ENCODE measurements around the gene CRKL.
"Not testable (repeated sequence)": the region's sequence is repeated elsewhere in the genome, so short reads cannot be mapped to it uniquely, and the experiment has no call there.

CRKL gene

GRCh38 chr22:20940186-20940651 lies 23.0 kb downstream of the CRKL start:
- H3K9me3 ChIP-seq (ENCODE audit: insufficient read depth, low read length, severe bottlenecking): no peaks in the 10 kb centered on the region
- H3K4me3 ChIP-seq (ENCODE audit: low read depth in 1 of 2, low read length in 2 of 2): no peak overlapping the region
- no peak for ATAC-seq (ENCODE audit: insufficient read depth, low read depth)
- H3K9ac ChIP-seq (ENCODE audit: low read depth, low read length): no peak overlapping the region
- H3K27ac ChIP-seq (ENCODE audit: low read length): no peak overlapping the region
- H2AFZ ChIP-seq (ENCODE audit: low read depth, low read length): no peak overlapping the region
- H4K20me1 ChIP-seq (ENCODE audit: insufficient read depth, low read length): peaks cover 90% of the 10 kb centered on the region
- peaks cover 4% of the 10 kb centered on the region for H3K4me1 ChIP-seq (ENCODE audit: insufficient read depth, low read length)
- peaks cover 81% of the 10 kb centered on the region for H3K36me3 ChIP-seq (ENCODE audit: insufficient read depth, low read length)
- TF ChIP-seq EZH2 (IDR thresholded peaks at IDR 0.05; ENCODE audit: borderline replicate concordance, low read depth, low read length, severe bottlenecking): no peak
- TF ChIP-seq CTCF (IDR thresholded peaks at IDR 0.05; ENCODE audit: borderline replicate concordance, extremely low read depth, low read length, poor library complexity, severe bottlenecking): no peak
- DNase-seq: no peak
- no peaks in the 10 kb centered on the region for H3K27me3 ChIP-seq (ENCODE audit: insufficient read depth, low read length, poor library complexity)
- H3K4me2 ChIP-seq (ENCODE audit: insufficient read depth, low read length): no peak overlapping the region
- H3K79me2 ChIP-seq (ENCODE audit: insufficient read depth, low read length): peaks cover 96% of the 10 kb centered on the region

GRCh38 chr22:20940904-20941385 lies 23.7 kb downstream of the CRKL start:
- no peak for ATAC-seq (ENCODE audit: insufficient read depth, low read depth)
- Histone ChIP-seq H3K36me3 (ENCODE audit: insufficient read depth, low read length) (peaks cover 81% of the 10 kb centered on the region), H3K27me3 (ENCODE audit: insufficient read depth, low read length, poor library complexity) (no peaks in the 10 kb centered on the region)

GRCh38 chr22:20942203-20942902 lies 25.1 kb downstream of the CRKL start:
- Histone ChIP-seq H3K79me2 (ENCODE audit: insufficient read depth, low read length) (peaks cover 97% of the 10 kb centered on the region), H4K20me1 (ENCODE audit: insufficient read depth, low read length) (peaks cover 91% of the 10 kb centered on the region), H3K36me3 (ENCODE audit: insufficient read depth, low read length) (peaks cover 82% of the 10 kb centered on the region)
- not testable (repeated sequence) for H3K9ac ChIP-seq (ENCODE audit: low read depth, low read length); H3K4me3 ChIP-seq (ENCODE audit: low read depth in 1 of 2, low read length in 2 of 2); H3K27ac ChIP-seq (ENCODE audit: low read length); H2AFZ ChIP-seq (ENCODE audit: low read depth, low read length); H3K27me3 ChIP-seq (ENCODE audit: insufficient read depth, low read length, poor library complexity); ATAC-seq (ENCODE audit: insufficient read depth, low read depth); H3K9me3 ChIP-seq (ENCODE audit: insufficient read depth, low read length, severe bottlenecking); H3K4me1 ChIP-seq (ENCODE audit: insufficient read depth, low read length); DNase-seq; H3K4me2 ChIP-seq (ENCODE audit: insufficient read depth, low read length)

More at GRCh38 chr22:20940904-20941385, 23.7 kb downstream of the CRKL start:
- TF ChIP-seq EZH2 (IDR thresholded peaks at IDR 0.05; ENCODE audit: borderline replicate concordance, low read depth, low read length, severe bottlenecking): no peak
- Histone ChIP-seq H3K9me3 (ENCODE audit: insufficient read depth, low read length, severe bottlenecking) (no peaks in the 10 kb centered on the region), H2AFZ (ENCODE audit: low read depth, low read length) (no peak overlapping the region), H3K4me2 (ENCODE audit: insufficient read depth, low read length) (no peak overlapping the region), H3K9ac (ENCODE audit: low read depth, low read length) (no peak overlapping the region), H3K4me1 (ENCODE audit: insufficient read depth, low read length) (peaks cover 4% of the 10 kb centered on the region), H3K4me3 (ENCODE audit: low read depth in 1 of 2, low read length in 2 of 2) (no peak overlapping the region), H3K27ac (ENCODE audit: low read length) (no peak overlapping the region), H4K20me1 (ENCODE audit: insufficient read depth, low read length) (peaks cover 90% of the 10 kb centered on the region), H3K79me2 (ENCODE audit: insufficient read depth, low read length) (peaks cover 96% of the 10 kb centered on the region)
- DNase-seq: no peak

GRCh38 chr22:20943104-20943933 lies 26.1 kb downstream of the CRKL start:
- Histone ChIP-seq H3K27me3 (ENCODE audit: insufficient read depth, low read length, poor library complexity) (no peaks in the 10 kb centered on the region), H4K20me1 (ENCODE audit: insufficient read depth, low read length) (peaks cover 91% of the 10 kb centered on the region), H3K4me1 (ENCODE audit: insufficient read depth, low read length) (no peaks in the 10 kb centered on the region; the same call in 1 of the 2 replicates), H3K9ac (ENCODE audit: low read depth, low read length) (no peak overlapping the region), H3K4me2 (ENCODE audit: insufficient read depth, low read length) (no peak overlapping the region), H3K36me3 (ENCODE audit: insufficient read depth, low read length) (peaks cover 79% of the 10 kb centered on the region), H2AFZ (ENCODE audit: low read depth, low read length) (no peak overlapping the region), H3K9me3 (ENCODE audit: insufficient read depth, low read length, severe bottlenecking) (no peaks in the 10 kb centered on the region), H3K79me2 (ENCODE audit: insufficient read depth, low read length) (peaks cover 97% of the 10 kb centered on the region), H3K4me3 (ENCODE audit: low read depth in 1 of 2, low read length in 2 of 2) (no peak overlapping the region), H3K27ac (ENCODE audit: low read length) (no peak overlapping the region)
- TF ChIP-seq EZH2 (IDR thresholded peaks at IDR 0.05; ENCODE audit: borderline replicate concordance, low read depth, low read length, severe bottlenecking) (no peak), CTCF (IDR thresholded peaks at IDR 0.05; ENCODE audit: borderline replicate concordance, extremely low read depth, low read length, poor library complexity, severe bottlenecking) (no peak)
- ATAC-seq (ENCODE audit: insufficient read depth, low read depth): no peak
- DNase-seq: no peak

Measured in DND-41 (cell line).